ENCODE measurements around the gene PANX3.

Gene PANX3

DNA sequence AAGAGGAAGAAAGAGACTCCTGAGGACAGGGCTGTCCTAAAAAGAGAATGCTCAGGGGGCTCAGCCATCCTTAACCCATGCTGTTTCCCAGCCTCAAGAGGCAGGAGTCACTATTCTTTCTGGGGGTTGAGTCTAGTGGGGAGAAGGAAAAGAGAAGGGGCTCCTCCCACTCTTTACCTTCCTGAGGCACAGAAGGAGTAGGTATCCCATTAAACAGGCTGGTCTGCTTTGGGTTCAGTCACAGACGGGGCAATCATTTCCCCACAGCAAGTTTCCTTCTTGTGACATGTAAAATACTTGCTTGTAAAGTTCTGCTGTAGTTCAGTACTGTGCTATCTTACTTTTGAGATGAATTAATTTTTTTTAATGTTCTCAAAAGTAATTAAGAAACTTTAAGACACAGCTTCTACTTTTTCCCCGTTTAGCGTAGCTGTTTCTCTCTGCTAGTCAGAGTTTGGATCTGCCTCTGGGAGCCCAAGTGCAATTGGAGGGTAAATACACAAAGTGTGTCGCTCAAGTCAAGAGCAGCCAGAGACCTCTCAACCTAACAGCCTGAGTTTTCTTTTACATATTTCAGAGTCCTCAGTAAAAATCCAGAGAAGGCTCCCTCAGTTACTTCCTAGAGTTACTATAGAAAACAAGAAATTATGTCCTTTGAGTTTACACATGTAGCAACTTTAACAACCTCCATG lies 26.4 kb upstream of the PANX3 start:
- Histone ChIP-seq H3K4me3 (IDR thresholded peaks at IDR 0.05; ENCODE audit: insufficient read depth, low read depth, low read length) (no peak overlapping the region), H3K27ac (no peak overlapping the region), H3K4me2 (no peak overlapping the region), H3K4me1 (ENCODE audit: low read depth, poor library complexity, severe bottlenecking) (no peaks in the 10 kb centered on the region), H3K79me2 (ENCODE audit: insufficient read depth, low read depth) (no peaks in the 10 kb centered on the region), H3K9ac (no peak overlapping the region), H3K27me3 (ENCODE audit: insufficient read depth, low read depth) (no peaks in the 10 kb centered on the region), H2AFZ (ENCODE audit: low read depth) (no peak overlapping the region), H3K36me3 (ENCODE audit: insufficient read depth) (no peaks in the 10 kb centered on the region), H4K20me1 (ENCODE audit: insufficient read depth) (no peaks in the 10 kb centered on the region)
- TF ChIP-seq, protein P1, sequence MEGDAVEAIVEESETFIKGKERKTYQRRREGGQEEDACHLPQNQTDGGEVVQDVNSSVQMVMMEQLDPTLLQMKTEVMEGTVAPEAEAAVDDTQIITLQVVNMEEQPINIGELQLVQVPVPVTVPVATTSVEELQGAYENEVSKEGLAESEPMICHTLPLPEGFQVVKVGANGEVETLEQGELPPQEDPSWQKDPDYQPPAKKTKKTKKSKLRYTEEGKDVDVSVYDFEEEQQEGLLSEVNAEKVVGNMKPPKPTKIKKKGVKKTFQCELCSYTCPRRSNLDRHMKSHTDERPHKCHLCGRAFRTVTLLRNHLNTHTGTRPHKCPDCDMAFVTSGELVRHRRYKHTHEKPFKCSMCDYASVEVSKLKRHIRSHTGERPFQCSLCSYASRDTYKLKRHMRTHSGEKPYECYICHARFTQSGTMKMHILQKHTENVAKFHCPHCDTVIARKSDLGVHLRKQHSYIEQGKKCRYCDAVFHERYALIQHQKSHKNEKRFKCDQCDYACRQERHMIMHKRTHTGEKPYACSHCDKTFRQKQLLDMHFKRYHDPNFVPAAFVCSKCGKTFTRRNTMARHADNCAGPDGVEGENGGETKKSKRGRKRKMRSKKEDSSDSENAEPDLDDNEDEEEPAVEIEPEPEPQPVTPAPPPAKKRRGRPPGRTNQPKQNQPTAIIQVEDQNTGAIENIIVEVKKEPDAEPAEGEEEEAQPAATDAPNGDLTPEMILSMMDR (conservative IDR thresholded peaks at IDR 0.05; ENCODE audit: low read depth, low read length): no peak

DNA sequence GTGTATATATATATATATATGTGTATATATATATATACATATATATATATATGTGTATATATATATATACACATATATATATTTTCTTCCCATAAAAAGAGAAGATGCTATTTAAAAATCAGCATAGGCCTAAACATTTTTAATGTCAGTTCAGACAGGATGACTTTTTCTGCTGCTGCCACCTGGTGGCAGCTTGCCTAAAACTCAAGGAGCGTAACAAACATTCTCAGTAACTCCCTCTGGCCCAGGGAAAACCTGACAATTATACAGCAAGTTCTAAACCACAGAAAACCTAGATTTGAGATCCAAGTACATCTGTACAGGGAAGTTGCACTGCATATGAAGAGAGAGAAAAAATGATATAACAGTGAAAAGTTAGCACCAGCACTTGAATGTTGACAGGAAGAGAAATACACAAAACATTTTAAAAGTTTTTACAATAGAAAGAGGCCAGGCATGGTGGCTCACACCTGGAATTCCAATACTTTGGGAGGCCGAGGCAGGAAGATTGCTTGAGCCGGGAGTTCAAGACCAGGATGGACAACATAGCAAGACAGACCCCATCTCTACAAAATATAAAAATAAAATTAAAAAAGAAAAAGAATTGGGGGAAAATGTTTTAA lies 24.9 kb upstream of the PANX3 start:
- TF ChIP-seq, protein P1 (conservative IDR thresholded peaks at IDR 0.05; ENCODE audit: low read depth, low read length): peak; percentile 53
- H3K27me3 ChIP-seq (ENCODE audit: insufficient read depth, low read depth): no peaks in the 10 kb centered on the region

DNA sequence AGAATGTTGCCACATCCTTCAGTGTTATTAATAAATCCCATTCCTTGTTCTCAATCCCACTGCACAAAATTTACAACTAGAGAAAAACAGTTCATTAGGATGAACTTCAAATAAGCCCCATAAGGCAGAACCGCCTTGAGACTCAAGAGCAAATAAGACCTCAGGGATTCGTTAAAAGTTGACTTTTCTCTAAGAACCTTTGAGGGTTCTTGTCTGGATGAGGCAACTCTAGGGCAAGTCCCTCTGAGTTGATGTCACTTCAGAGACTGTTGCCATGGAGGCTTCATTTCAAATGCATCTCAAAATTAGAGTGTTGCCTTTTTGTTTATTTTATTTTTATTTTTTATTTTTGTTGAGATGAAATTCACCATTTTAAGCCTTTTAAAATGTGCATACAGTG lies 19.8 kb upstream of the PANX3 start:
- Histone ChIP-seq H2AFZ (ENCODE audit: low read depth) (no peak overlapping the region), H3K4me1 (ENCODE audit: low read depth, poor library complexity, severe bottlenecking) (no peaks in the 10 kb centered on the region), H3K36me3 (ENCODE audit: insufficient read depth) (no peaks in the 10 kb centered on the region), H3K27me3 (ENCODE audit: insufficient read depth, low read depth) (no peaks in the 10 kb centered on the region), H3K4me3 (IDR thresholded peaks at IDR 0.05; ENCODE audit: insufficient read depth, low read depth, low read length) (no peak overlapping the region), H3K79me2 (ENCODE audit: insufficient read depth, low read depth) (no peaks in the 10 kb centered on the region), H4K20me1 (ENCODE audit: insufficient read depth) (no peaks in the 10 kb centered on the region), H3K4me2 (no peak overlapping the region), H3K9ac (no peak overlapping the region), H3K27ac (no peak overlapping the region)
- TF ChIP-seq, protein P1 (conservative IDR thresholded peaks at IDR 0.05; ENCODE audit: low read depth, low read length): no peak

More for the DNA sequence above, 24.9 kb upstream of the PANX3 start:
- Histone ChIP-seq H3K79me2 (ENCODE audit: insufficient read depth, low read depth) (no peaks in the 10 kb centered on the region), H3K4me3 (IDR thresholded peaks at IDR 0.05; ENCODE audit: insufficient read depth, low read depth, low read length) (no peak overlapping the region), H4K20me1 (ENCODE audit: insufficient read depth) (no peaks in the 10 kb centered on the region), H3K4me1 (ENCODE audit: low read depth, poor library complexity, severe bottlenecking) (no peaks in the 10 kb centered on the region), H3K27ac (no peak overlapping the region), H2AFZ (ENCODE audit: low read depth) (no peak overlapping the region), H3K36me3 (ENCODE audit: insufficient read depth) (no peaks in the 10 kb centered on the region), H3K4me2 (no peak overlapping the region), H3K9ac (no peak overlapping the region)

DNA sequence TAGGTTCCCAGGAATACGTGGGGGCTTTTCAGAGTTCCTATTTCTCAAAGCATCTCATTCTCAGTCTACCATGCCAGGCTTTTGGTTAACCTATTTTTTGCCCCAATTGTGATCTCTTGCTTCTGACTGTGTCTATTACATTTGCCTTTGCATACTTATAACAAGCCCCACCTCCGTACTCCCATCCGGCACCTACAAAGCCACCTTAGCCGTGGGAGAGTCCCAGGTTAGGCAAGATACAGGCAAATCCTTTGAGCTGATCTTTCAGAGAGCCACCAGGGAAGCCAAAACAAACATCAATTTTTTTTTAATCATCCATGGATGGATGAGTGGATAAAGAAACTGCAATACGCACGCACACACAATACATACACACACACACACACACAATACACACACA lies 18.6 kb upstream of the PANX3 start:
- no peaks in the 10 kb centered on the region for H3K79me2 ChIP-seq (ENCODE audit: insufficient read depth, low read depth)
- H3K27me3 ChIP-seq (ENCODE audit: insufficient read depth, low read depth): no peaks in the 10 kb centered on the region
- H2AFZ ChIP-seq (ENCODE audit: low read depth): no peak overlapping the region
- no peaks in the 10 kb centered on the region for H3K4me1 ChIP-seq (ENCODE audit: low read depth, poor library complexity, severe bottlenecking)
- H3K9ac ChIP-seq: no peak overlapping the region
- H3K4me3 ChIP-seq (IDR thresholded peaks at IDR 0.05; ENCODE audit: insufficient read depth, low read depth, low read length): no peak overlapping the region
- TF ChIP-seq, protein P1 (conservative IDR thresholded peaks at IDR 0.05; ENCODE audit: low read depth, low read length): no peak
- H3K27ac ChIP-seq: no peak overlapping the region
- H3K36me3 ChIP-seq (ENCODE audit: insufficient read depth): no peaks in the 10 kb centered on the region
- no peak overlapping the region for H3K4me2 ChIP-seq
- no peaks in the 10 kb centered on the region for H4K20me1 ChIP-seq (ENCODE audit: insufficient read depth)
